ENCODE measurements around the gene DPCD. TPM values are rescaled to one million over a fixed set of nuclear protein-coding genes. Genes with fewer than 3 reads are reported as not detected.
"Not testable (repeated sequence)": the region's sequence is repeated elsewhere in the genome, so short reads cannot be mapped to it uniquely, and the experiment has no call there.

Gene DPCD
- total and polyA plus RNA-seq, 5 experiments from 2014 or later = 0.75 to 3.0 (median 1.4) TPM

- no peak overlapping the region for H3K4me3 Mint-ChIP-seq
- ATAC-seq (no peak), DNase-seq (no peak)
- peaks cover 0 to 78% (median 8%) of the 10 kb centered on the region in 3 donors for H3K36me3 Mint-ChIP-seq
- H3K4me1 Mint-ChIP-seq = peaks cover 0 to 12% (median 10%) of the 10 kb centered on the region in 4 donors
- H3K27ac Mint-ChIP-seq = peak overlapping the region in 4 of 10 donors; percentile 36 to 91 (median 56)
- no peaks in the 10 kb centered on the region for H3K27me3 Mint-ChIP-seq
- H3K9me3 Mint-ChIP-seq = no peaks in the 10 kb centered on the region
- POLR2A ChIA-PET = no interaction called here
Measured at GRCh38 chr10:101618871-101619270, 30.8 kb downstream of the DPCD start.

- H3K27me3 Mint-ChIP-seq = no peaks in the 10 kb centered on the region
- no peak overlapping the region for H3K27ac Mint-ChIP-seq
- no peak overlapping the region for H3K4me3 Mint-ChIP-seq
- H3K4me1 Mint-ChIP-seq = peaks cover 3 to 15% (median 13%) of the 10 kb centered on the region in 4 donors
- no peaks in the 10 kb centered on the region for H3K9me3 Mint-ChIP-seq
- H3K36me3 Mint-ChIP-seq = peaks cover 0 to 89% (median 11%) of the 10 kb centered on the region in 3 donors
- no peak for ATAC-seq
- POLR2A ChIA-PET = no interaction called here
- no peak for DNase-seq
Measured at GRCh38 chr10:101619983-101620382, 31.9 kb downstream of the DPCD start.

DNA sequence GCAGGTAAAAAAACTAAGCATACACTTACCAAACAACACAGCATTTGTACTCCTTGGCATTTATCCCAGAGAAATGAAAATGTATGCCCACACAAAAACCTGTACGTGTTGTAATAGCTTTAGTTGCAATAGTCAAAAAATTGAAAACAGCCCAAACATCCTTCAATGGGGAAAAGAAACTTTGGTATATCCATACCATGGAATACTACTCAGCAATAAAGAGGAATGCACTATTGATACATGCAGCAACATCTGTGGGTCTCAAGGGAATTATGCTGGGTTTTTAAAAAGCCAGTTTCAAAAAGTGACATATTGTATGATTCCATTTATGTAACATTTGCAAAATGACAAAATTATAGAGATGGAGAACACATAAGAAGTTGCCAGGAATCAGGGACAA, 35.4 kb downstream of the DPCD start:
- ATAC-seq (no peak), DNase-seq (no peak)
- H3K9me3 Mint-ChIP-seq = no peaks in the 10 kb centered on the region
- no peaks in the 10 kb centered on the region for H3K27me3 Mint-ChIP-seq
- H3K4me3 Mint-ChIP-seq = no peak overlapping the region
- POLR2A ChIA-PET = no interaction called here
- H3K36me3 Mint-ChIP-seq = peaks cover 0 to 89% (median 11%) of the 10 kb centered on the region in 3 donors
- H3K27ac Mint-ChIP-seq = peak overlapping the region in 2 of 10 donors; percentile 3 to 51
- peaks cover 0 to 20% (median 18%) of the 10 kb centered on the region in 4 donors for H3K4me1 Mint-ChIP-seq

DNA sequence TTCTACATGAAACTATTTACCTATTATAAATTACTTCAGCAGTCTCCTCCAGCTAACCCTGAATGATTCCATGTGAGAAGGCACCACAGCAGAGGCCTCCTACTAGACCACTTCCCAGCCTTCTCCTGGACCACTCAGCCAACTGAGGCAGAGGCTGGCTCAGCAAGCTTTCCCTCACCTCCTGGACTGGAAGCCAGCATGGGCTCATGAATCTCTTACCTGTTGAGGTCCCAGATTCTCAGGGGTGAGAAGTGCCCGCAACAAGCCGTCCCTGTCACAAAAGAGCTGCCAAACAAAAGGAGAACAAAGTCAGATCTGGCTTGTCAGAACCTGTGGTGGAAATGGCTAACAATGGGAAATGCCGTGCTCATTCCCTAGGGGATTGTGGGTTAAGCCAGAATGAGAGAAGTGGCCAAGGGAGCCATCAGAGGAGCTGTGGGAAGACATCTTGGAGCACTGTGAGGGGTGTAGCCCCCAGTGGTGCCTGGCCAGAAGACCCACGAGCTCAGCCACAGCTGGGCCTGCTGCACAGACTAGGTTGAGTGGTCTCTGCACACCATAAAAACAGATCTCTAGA, 36.5 kb downstream of the DPCD start:
- Mint-ChIP-seq H3K9me3 (no peaks in the 10 kb centered on the region), H3K4me1 (peaks cover under 1 to 27% (median 20%) of the 10 kb centered on the region in 4 donors), H3K4me3 (no peak overlapping the region), H3K36me3 (peaks cover 0 to 80% (median 11%) of the 10 kb centered on the region in 3 donors), H3K27ac (peak overlapping the region in 4 of 10 donors; percentile 11 to 41 (median 22)), H3K27me3 (no peaks in the 10 kb centered on the region)
- DNase-seq (no peak), ATAC-seq (no peak)
- POLR2A ChIA-PET = no interaction called here

GRCh38 chr10:101625821-101626412, 37.8 kb downstream of the DPCD start:
- no peak overlapping the region for H3K4me3 Mint-ChIP-seq
- H3K36me3 Mint-ChIP-seq = peaks cover 0 to 76% (median 15%) of the 10 kb centered on the region in 3 donors
- peak overlapping the region in 5 of 10 donors; percentile 12 to 49 (median 30) for H3K27ac Mint-ChIP-seq
- peaks cover 2 to 35% (median 26%) of the 10 kb centered on the region in 4 donors for H3K4me1 Mint-ChIP-seq
- DNase-seq (no peak), ATAC-seq (no peak)
- no peaks in the 10 kb centered on the region for H3K27me3 Mint-ChIP-seq
- no peaks in the 10 kb centered on the region for H3K9me3 Mint-ChIP-seq
- POLR2A ChIA-PET = interaction anchor here (0.5 kb wide), 1 partner anchor 1150 kb away, joined by 3 read pairs; no protein-coding TSS in a partner anchor

DNA sequence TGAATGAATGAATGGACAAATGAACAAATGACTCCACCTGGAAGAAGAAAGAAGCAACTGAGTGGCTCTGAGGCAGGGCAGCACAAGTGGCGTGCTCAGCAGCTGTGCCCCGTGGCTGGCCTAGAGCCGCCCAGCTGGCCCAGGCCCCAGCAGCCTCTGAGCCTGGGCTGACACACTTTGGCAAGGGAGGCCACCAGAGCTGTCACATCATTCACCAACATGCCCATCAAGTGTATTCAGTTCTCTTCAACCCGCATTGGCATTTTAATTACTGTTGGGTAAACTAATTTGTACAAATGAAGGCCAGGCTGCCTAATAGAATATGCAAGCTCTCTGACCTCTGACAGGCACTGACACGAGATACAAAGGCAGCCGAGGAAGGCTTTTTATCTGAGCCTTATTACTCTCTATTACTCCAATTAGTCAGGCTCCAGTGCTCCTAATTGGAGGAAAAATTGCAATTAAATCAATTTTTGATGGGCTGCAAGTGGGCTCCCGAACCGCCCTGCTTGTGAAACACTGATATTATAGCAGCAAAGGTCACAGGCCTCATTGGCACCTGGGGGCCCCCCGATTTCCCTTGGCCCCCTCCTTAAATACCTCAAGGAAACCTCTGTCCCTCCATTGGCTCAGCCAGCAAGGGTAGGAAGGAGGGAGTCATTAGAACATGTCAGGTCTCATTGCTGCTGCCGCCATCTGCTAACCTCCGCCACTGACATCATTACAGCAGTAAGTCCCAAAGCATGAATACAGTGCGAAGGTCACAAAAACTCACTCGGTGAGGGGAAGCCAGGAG, 41.9 kb downstream of the DPCD start:
- ATAC-seq (no peak), DNase-seq (no peak)
- Mint-ChIP-seq H3K9me3 (no peaks in the 10 kb centered on the region), H3K36me3 (peaks cover 0 to 61% (median 6%) of the 10 kb centered on the region in 3 donors), H3K27ac (peak overlapping the region in 4 of 10 donors; percentile 9 to 48 (median 24)), H3K27me3 (no peaks in the 10 kb centered on the region), H3K4me1 (peaks cover 17 to 49% (median 36%) of the 10 kb centered on the region in 4 donors), H3K4me3 (no peak overlapping the region)
- POLR2A ChIA-PET = no interaction called here

- Mint-ChIP-seq H3K27me3 (no peaks in the 10 kb centered on the region), H3K27ac (peak overlapping the region in 1 of 10 donors; percentile 9), H3K4me1 (peaks cover 17 to 46% (median 32%) of the 10 kb centered on the region in 4 donors), H3K9me3 (no peaks in the 10 kb centered on the region), H3K36me3 (peaks cover 0 to 58% (median 4%) of the 10 kb centered on the region in 3 donors), H3K4me3 (no peak overlapping the region)
- no peak for DNase-seq
- no peak for ATAC-seq
- POLR2A ChIA-PET = no interaction called here
Measured at GRCh38 chr10:101630633-101630920, 42.5 kb downstream of the DPCD start.

GRCh38 chr10:101631821-101632475, 43.8 kb downstream of the DPCD start:
- DNase-seq (no peak), ATAC-seq (no peak)
- Mint-ChIP-seq H3K27ac (peak overlapping the region in 5 of 10 donors; percentile 4 to 76 (median 47)), H3K4me3 (no peak overlapping the region), H3K4me1 (peaks cover 17 to 48% (median 31%) of the 10 kb centered on the region in 4 donors), H3K27me3 (no peaks in the 10 kb centered on the region), H3K9me3 (no peaks in the 10 kb centered on the region), H3K36me3 (peaks cover 0 to 64% (median 4%) of the 10 kb centered on the region in 3 donors)
- POLR2A ChIA-PET = no interaction called here

- POLR2A ChIA-PET = not testable (repeated sequence)
Measured at GRCh38 chr10:101633510-101633909, 45.4 kb downstream of the DPCD start.

DNA sequence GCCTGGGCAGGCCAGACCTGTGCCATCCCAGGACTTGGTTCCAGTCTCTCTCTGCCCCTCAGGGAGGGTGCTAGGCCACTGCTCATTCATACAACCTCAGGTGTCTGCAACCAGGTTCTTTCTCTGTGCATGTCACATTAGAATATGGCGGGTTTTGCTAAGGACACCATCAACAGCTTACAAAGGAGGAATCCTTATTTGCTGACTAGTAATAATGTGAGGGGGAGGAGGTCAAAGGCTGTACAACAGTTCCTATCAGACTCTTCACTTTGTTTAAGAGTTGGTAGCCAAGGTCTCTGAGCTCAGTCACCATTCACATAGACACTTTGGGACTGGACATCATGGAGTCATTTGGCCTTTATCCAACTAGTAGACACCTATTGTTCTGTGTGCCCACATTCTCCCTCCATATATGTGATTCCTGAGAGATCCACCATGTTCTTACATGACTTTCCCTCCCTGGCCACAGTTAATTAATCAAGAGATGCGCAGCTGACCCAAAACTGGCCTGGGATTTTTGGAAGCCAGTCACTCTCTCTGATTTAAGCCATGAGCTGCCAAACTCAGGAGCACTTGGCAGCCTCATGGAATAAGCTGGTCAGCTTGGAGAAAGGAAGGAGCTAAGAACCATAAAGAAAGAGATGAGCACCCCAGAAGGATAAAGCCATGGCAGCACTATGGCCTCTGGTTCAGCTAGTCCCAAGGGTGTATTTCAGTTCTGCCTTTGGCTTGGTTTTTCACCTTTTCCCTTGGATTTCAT, 51.2 kb downstream of the DPCD start:
- peaks cover 10 to 77% (median 25%) of the 10 kb centered on the region in 3 donors for H3K36me3 Mint-ChIP-seq
- H3K4me1 Mint-ChIP-seq = peaks cover 12 to 29% (median 17%) of the 10 kb centered on the region in 4 donors
- peak overlapping the region in 6 of 10 donors; percentile 1 to 87 (median 18) for H3K27ac Mint-ChIP-seq
- H3K9me3 Mint-ChIP-seq = no peaks in the 10 kb centered on the region
- POLR2A ChIA-PET = no interaction called here
- ATAC-seq (no peak), DNase-seq (no peak)
- no peaks in the 10 kb centered on the region for H3K27me3 Mint-ChIP-seq
- H3K4me3 Mint-ChIP-seq = no peak overlapping the region

More at GRCh38 chr10:101633510-101633909, 45.4 kb downstream of the DPCD start:
- not testable (repeated sequence) for H3K27me3 Mint-ChIP-seq, ATAC-seq, H3K4me3 Mint-ChIP-seq, DNase-seq, H3K9me3 Mint-ChIP-seq
- Mint-ChIP-seq H3K36me3 (peaks cover 5 to 61% (median 14%) of the 10 kb centered on the region in 3 donors), H3K4me1 (peaks cover 17 to 40% (median 25%) of the 10 kb centered on the region in 4 donors), H3K27ac (peak overlapping the region in 2 of 10 donors; percentile 4 to 51)

DNA sequence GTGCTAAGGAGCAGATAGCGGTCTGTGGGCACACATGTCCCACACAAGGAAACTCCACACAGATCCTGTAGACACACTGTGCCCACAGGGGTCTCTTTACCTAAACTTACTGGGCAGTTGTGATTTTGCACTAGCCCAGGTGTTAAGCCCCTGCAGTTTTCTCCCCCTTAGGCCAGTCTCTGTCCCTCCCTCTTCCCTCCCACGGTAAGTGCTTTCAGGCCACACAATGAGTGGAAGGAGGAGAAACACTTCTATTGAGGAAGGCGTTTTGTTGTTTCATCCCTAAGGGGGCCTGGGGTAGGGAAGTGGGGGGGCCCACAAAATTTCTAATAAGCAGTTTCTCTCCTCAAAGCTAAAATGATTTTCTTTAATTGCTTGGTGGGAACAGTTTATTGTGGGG, 55.4 kb downstream of the DPCD start:
- POLR2A ChIA-PET = no interaction called here
- ATAC-seq = no peak
- peaks cover 9 to 33% (median 22%) of the 10 kb centered on the region in 4 donors for H3K4me1 Mint-ChIP-seq

GRCh38 chr10:101644002-101644401, 55.9 kb downstream of the DPCD start:
- POLR2A ChIA-PET = no interaction called here
- Mint-ChIP-seq H3K27ac (peak overlapping the region in 6 of 10 donors; percentile 11 to 84 (median 28)), H3K4me1 (peaks cover 9 to 33% (median 24%) of the 10 kb centered on the region in 4 donors)

More for the DNA sequence above, 55.4 kb downstream of the DPCD start:
- no peak for DNase-seq
- Mint-ChIP-seq H3K36me3 (peaks cover 4 to 76% (median 22%) of the 10 kb centered on the region in 3 donors), H3K4me3 (no peak overlapping the region), H3K9me3 (no peaks in the 10 kb centered on the region), H3K27ac (peak overlapping the region in 5 of 10 donors; percentile 8 to 52 (median 33)), H3K27me3 (no peaks in the 10 kb centered on the region)

More at GRCh38 chr10:101644002-101644401, 55.9 kb downstream of the DPCD start:
- H3K27me3 Mint-ChIP-seq = no peaks in the 10 kb centered on the region
- DNase-seq = no peak
- no peak overlapping the region for H3K4me3 Mint-ChIP-seq
- no peak for ATAC-seq
- no peaks in the 10 kb centered on the region for H3K9me3 Mint-ChIP-seq
- H3K36me3 Mint-ChIP-seq = peaks cover 4 to 79% (median 17%) of the 10 kb centered on the region in 3 donors
